Activated naive CD4-positive, alpha-beta T cell treated with anti-CD3 and anti-CD28 coated beads, Interleukin-2, amount 50 U/mL, for 72 hours (primary cell): ENCODE data around the gene PRXL2B. TPM values are rescaled to one million over a fixed set of nuclear protein-coding genes. Genes with fewer than 3 reads are reported as not detected.

Experiments used
- ATAC-seq, 2 donors: fragments of 150-1000 bp; cut with Tn5 transposase; 2 replicates each; pipeline ENCODE4 v1.10.0; 2021; ENCODE audit warnings: mild to moderate bottlenecking in 2 of 2, moderate library complexity in 2 of 2
- DNase-seq, 2 donors: peaks; one replicate each; pipeline ENCODE4 v3.0.0; 2021 to 2022; ENCODE audit warnings: low spot score in 2 of 2
- H3K27ac Mint-ChIP-seq, 2 donors: one replicate each; pipeline ENCODE4 v1.8.0; 2022; ENCODE audit warnings: mild to moderate bottlenecking in 2 of 2, mixed read lengths in 2 of 2
- H3K36me3 Mint-ChIP-seq, 2 donors: one replicate each; pipeline ENCODE4 v1.8.0; 2022; ENCODE audit warnings: mixed read lengths in 2 of 2
- H3K9me3 Mint-ChIP-seq, 2 donors: one replicate each; pipeline ENCODE4 v1.8.0; 2022; ENCODE audit warnings: mixed read lengths in 2 of 2
- total RNA-seq, 2 donors: library from RNA; stranded (reverse); gene quantifications; one replicate each; pipeline ENCODE4 v1.2.3, GENCODE V29; 2022

The PRXL2B gene
- total RNA-seq: 10 to 100 TPM; 34.7 to 38.8 TPM

GRCh38 chr1:2586154-2587070, at the start of gene PRXL2B:
PRXL2B (plus strand) TSS chr1:2586777; CDS start chr1:2586886, 109 bp downstream.
- ATAC-seq: peak; percentile 80 to 84
- peak within 1 kb of the TSS; percentile 94 to 98 for H3K27ac Mint-ChIP-seq
- peaks cover 0 to 4% of the 10 kb centered on the region in 2 donors for H3K9me3 Mint-ChIP-seq
- peak; percentile 99 for DNase-seq
- peaks cover 6 to 11% of the 10 kb centered on the region in 2 donors for H3K36me3 Mint-ChIP-seq

GRCh38 chr1:2537784-2538115, 48.8 kb upstream of the PRXL2B start:
- ATAC-seq (no peak), DNase-seq (no peak)
- Mint-ChIP-seq H3K27ac (no peak overlapping the region), H3K9me3 (no peaks in the 10 kb centered on the region), H3K36me3 (no peaks in the 10 kb centered on the region)

- DNase-seq (no peak), ATAC-seq (no peak)
- H3K27ac Mint-ChIP-seq: no peak overlapping the region
- H3K36me3 Mint-ChIP-seq: no peaks in the 10 kb centered on the region
- no peaks in the 10 kb centered on the region for H3K9me3 Mint-ChIP-seq
Measured at GRCh38 chr1:2538376-2538775, 48.2 kb upstream of the PRXL2B start.

GRCh38 chr1:2538872-2539271, 47.7 kb upstream of the PRXL2B start:
- H3K36me3 Mint-ChIP-seq: no peaks in the 10 kb centered on the region
- ATAC-seq (no peak), DNase-seq (no peak)
- H3K9me3 Mint-ChIP-seq: no peaks in the 10 kb centered on the region
- H3K27ac Mint-ChIP-seq: no peak overlapping the region

- peak; percentile 28 to 69 for ATAC-seq
- H3K27ac Mint-ChIP-seq: no peak overlapping the region
- peak in 1 of 2 donors; percentile 70 for DNase-seq
Measured at GRCh38 chr1:2539312-2539907, 47.2 kb upstream of the PRXL2B start.

GRCh38 chr1:2540816-2541492, 45.6 kb upstream of the PRXL2B start:
- ATAC-seq: no peak
- H3K9me3 Mint-ChIP-seq: no peaks in the 10 kb centered on the region

More at GRCh38 chr1:2539312-2539907, 47.2 kb upstream of the PRXL2B start:
- no peaks in the 10 kb centered on the region for H3K9me3 Mint-ChIP-seq
- H3K36me3 Mint-ChIP-seq: no peaks in the 10 kb centered on the region

GRCh38 chr1:2541619-2542245, 44.8 kb upstream of the PRXL2B start:
- Mint-ChIP-seq H3K27ac (no peak overlapping the region), H3K9me3 (no peaks in the 10 kb centered on the region), H3K36me3 (no peaks in the 10 kb centered on the region)
- DNase-seq: no peak
- ATAC-seq: no peak

More at GRCh38 chr1:2540816-2541492, 45.6 kb upstream of the PRXL2B start:
- no peak for DNase-seq
- Mint-ChIP-seq H3K27ac (no peak overlapping the region), H3K36me3 (no peaks in the 10 kb centered on the region)

GRCh38 chr1:2542246-2542915, 44.2 kb upstream of the PRXL2B start:
- Mint-ChIP-seq H3K9me3 (no peaks in the 10 kb centered on the region), H3K36me3 (no peaks in the 10 kb centered on the region), H3K27ac (no peak overlapping the region)
- no peak for DNase-seq
- ATAC-seq: no peak

GRCh38 chr1:2543543-2544092, 43.0 kb upstream of the PRXL2B start:
- no peak for ATAC-seq
- Mint-ChIP-seq H3K36me3 (no peaks in the 10 kb centered on the region), H3K9me3 (no peaks in the 10 kb centered on the region), H3K27ac (no peak overlapping the region)
- no peak for DNase-seq

- Mint-ChIP-seq H3K36me3 (no peaks in the 10 kb centered on the region), H3K9me3 (no peaks in the 10 kb centered on the region), H3K27ac (no peak overlapping the region)
- no peak for DNase-seq
- ATAC-seq: no peak
Measured at GRCh38 chr1:2544093-2544874, 42.3 kb upstream of the PRXL2B start.

- Mint-ChIP-seq H3K9me3 (no peaks in the 10 kb centered on the region), H3K36me3 (no peaks in the 10 kb centered on the region), H3K27ac (no peak overlapping the region)
- no peak for DNase-seq
- ATAC-seq: no peak
Measured at GRCh38 chr1:2544875-2545640, 41.5 kb upstream of the PRXL2B start.

GRCh38 chr1:2545754-2546514, 40.6 kb upstream of the PRXL2B start:
- no peaks in the 10 kb centered on the region for H3K36me3 Mint-ChIP-seq
- ATAC-seq: peak; percentile 34 to 59
- H3K9me3 Mint-ChIP-seq: no peaks in the 10 kb centered on the region
- peak overlapping the region in 1 of 2 donors; percentile 93 for H3K27ac Mint-ChIP-seq
- DNase-seq: peak; percentile 88 to 91

- DNase-seq (peak; percentile 85 to 89), ATAC-seq (peak; percentile 53 to 70)
- Mint-ChIP-seq H3K36me3 (no peaks in the 10 kb centered on the region), H3K27ac (peak overlapping the region; percentile 93 to 97), H3K9me3 (no peaks in the 10 kb centered on the region)
Measured at GRCh38 chr1:2546515-2547209, 39.9 kb upstream of the PRXL2B start.
